PC-3 (cell line): ENCODE results near the gene CDCA8.

ENCODE experiments used
- CTCF ChIP-seq: fragments of 300-600 bp; sonication (generic); conservative IDR thresholded peaks from 2 replicates; pipeline ENCODE4 v1.5.1; 2017; ENCODE audit warnings: antibody characterized with exemption, low read depth, mild to moderate bottlenecking, low read length
- EZH2 ChIP-seq: fragments of 300-600 bp; sonication (generic); IDR thresholded peaks from one replicate; pipeline ENCODE4 v1.6.1; 2017; ENCODE audit warnings: antibody characterized with exemption, mild to moderate bottlenecking, low read length; ENCODE audit not compliant: unreplicated experiment
- EZH2phosphoT487 ChIP-seq: fragments of 300-600 bp; sonication (generic); IDR thresholded peaks from 2 replicates; pipeline ENCODE4 v1.6.1; 2018; ENCODE audit warnings: mild to moderate bottlenecking, antibody characterized with exemption, low read length, borderline replicate concordance

GRCh38 chr1:37752213-37752582 lies 59.9 kb downstream of the CDCA8 start:
- no peak for TF ChIP-seq CTCF
- TF ChIP-seq EZH2phosphoT487 = no peak
- no peak for TF ChIP-seq EZH2
